MM.1S (cell line): Measurements from ENCODE around the gene HTRA1.

Source experiments
- DNase-seq: peaks from one replicate; pipeline ENCODE4 v3.0.0-alpha.2; 2015
- H2AFZ ChIP-seq: fragments of 300-600 bp; sonication (generic); 2 replicates; pipeline ENCODE4 v1.6.0; 2016; ENCODE audit warnings: antibody characterized with exemption, low read length
- H3F3A ChIP-seq: fragments of 300-600 bp; sonication (generic); 2 replicates; pipeline ENCODE4 v1.6.1; 2016; ENCODE audit warnings: mild to moderate bottlenecking, antibody characterized with exemption, low read length, moderate library complexity, mixed read lengths; ENCODE audit not compliant: insufficient read depth
- H3K27ac ChIP-seq: fragments of 300-600 bp; sonication (generic); 2 replicates; pipeline ENCODE4 v1.5.1; 2016; ENCODE audit warnings: mild to moderate bottlenecking, low read length
- H3K27me3 ChIP-seq: fragments of 300-600 bp; sonication (generic); replicated peaks from 2 replicates; pipeline ENCODE4 v1.6.0; 2016; ENCODE audit warnings: low read length; ENCODE audit not compliant: insufficient read depth
- H3K36me3 ChIP-seq: fragments of 300-600 bp; sonication (generic); replicated peaks from 2 replicates; pipeline ENCODE4 v1.6.1; 2016; ENCODE audit warnings: mild to moderate bottlenecking, low read length, mixed read lengths; ENCODE audit not compliant: insufficient read depth
- H3K4me1 ChIP-seq: fragments of 300-600 bp; sonication (generic); 2 replicates; pipeline ENCODE4 v1.6.1; 2016; ENCODE audit warnings: low read length, mixed read lengths
- H3K4me2 ChIP-seq: fragments of 300-600 bp; sonication (generic); 2 replicates; pipeline ENCODE4 v1.6.0; 2016; ENCODE audit warnings: low read depth, low read length
- H3K4me3 ChIP-seq: fragments of 300-600 bp; sonication (generic); 2 replicates; pipeline ENCODE4 v1.5.1; 2016; ENCODE audit warnings: low read length, mixed read lengths
- H3K79me2 ChIP-seq: fragments of 300-600 bp; sonication (generic); 2 replicates; pipeline ENCODE4 v1.6.1; 2016; ENCODE audit warnings: mixed run types, low read length, mixed read lengths
- H3K9ac ChIP-seq: fragments of 300-600 bp; sonication (generic); 2 replicates; pipeline ENCODE4 v1.6.1; 2016; ENCODE audit warnings: low read length, mixed read lengths
- H3K9me2 ChIP-seq: fragments of 300-600 bp; sonication (generic); replicated peaks from 2 replicates; pipeline ENCODE4 v1.6.1; 2016; ENCODE audit warnings: mild to moderate bottlenecking, low read length, mixed read lengths; ENCODE audit not compliant: insufficient read depth
- H3K9me3 ChIP-seq: fragments of 300-600 bp; sonication (generic); replicated peaks from 2 replicates; pipeline ENCODE4 v1.6.1; 2016; ENCODE audit warnings: mild to moderate bottlenecking, low read length, mixed read lengths; ENCODE audit not compliant: insufficient read depth
- H4K20me1 ChIP-seq: fragments of 300-600 bp; sonication (generic); 2 replicates; pipeline ENCODE4 v1.6.1; 2016; ENCODE audit warnings: mild to moderate bottlenecking, low read length, moderate library complexity, mixed read lengths; ENCODE audit not compliant: insufficient read depth
- CTCF ChIP-seq: fragments of 300-600 bp; sonication (generic); IDR thresholded peaks from 2 replicates; pipeline ENCODE4 v1.5.1; 2016; ENCODE audit warnings: antibody characterized with exemption, low read length, mixed read lengths
- EZH2 ChIP-seq: fragments of 300-600 bp; sonication (generic); optimal IDR thresholded peaks from 2 replicates; pipeline ENCODE3; 2017; ENCODE audit warnings: low read depth, mild to moderate bottlenecking, antibody characterized with exemption, low read length, mixed read lengths
- EZH2phosphoT487 ChIP-seq: fragments of 300-600 bp; sonication (generic); IDR thresholded peaks from 2 replicates; pipeline ENCODE4 v1.6.1; 2018; ENCODE audit warnings: antibody characterized with exemption, low read length

The HTRA1 gene

GRCh38 chr10:122421742-122422141, 39.6 kb upstream of the HTRA1 start:
- Histone ChIP-seq H3K4me1 (no peaks in the 10 kb centered on the region), H3K27me3 (no peaks in the 10 kb centered on the region), H2AFZ (no peak overlapping the region), H4K20me1 (no peaks in the 10 kb centered on the region), H3K36me3 (no peaks in the 10 kb centered on the region), H3K4me3 (no peak overlapping the region), H3K9me2 (no peaks in the 10 kb centered on the region), H3F3A (no peaks in the 10 kb centered on the region), H3K79me2 (no peaks in the 10 kb centered on the region), H3K4me2 (no peak overlapping the region), H3K27ac (no peak overlapping the region), H3K9ac (no peak overlapping the region), H3K9me3 (no peaks in the 10 kb centered on the region)
- DNase-seq: no peak
- TF ChIP-seq EZH2 (no peak), CTCF (no peak), EZH2phosphoT487 (no peak)

- H3K9me3 ChIP-seq: no peaks in the 10 kb centered on the region
- no peaks in the 10 kb centered on the region for H3K4me1 ChIP-seq
- H3K79me2 ChIP-seq: no peaks in the 10 kb centered on the region
- H3K4me2 ChIP-seq: no peak overlapping the region
- H3K27ac ChIP-seq: no peak overlapping the region
- H2AFZ ChIP-seq: no peak overlapping the region
- H3K36me3 ChIP-seq: no peaks in the 10 kb centered on the region
- H3K27me3 ChIP-seq: no peaks in the 10 kb centered on the region
- no peak for DNase-seq
- H3K9me2 ChIP-seq: no peaks in the 10 kb centered on the region
- H3K4me3 ChIP-seq: no peak overlapping the region
- no peaks in the 10 kb centered on the region for H4K20me1 ChIP-seq
- TF ChIP-seq EZH2 (no peak), EZH2phosphoT487 (no peak), CTCF (no peak)
- H3F3A ChIP-seq: no peaks in the 10 kb centered on the region
- H3K9ac ChIP-seq: no peak overlapping the region
Observed at GRCh38 chr10:122422266-122422989, 38.9 kb upstream of the HTRA1 start.

GRCh38 chr10:122424059-122424458, 37.3 kb upstream of the HTRA1 start:
- H3K27ac ChIP-seq: no peak overlapping the region
- no peak for DNase-seq
- no peaks in the 10 kb centered on the region for H3K36me3 ChIP-seq
- H3K4me1 ChIP-seq: no peaks in the 10 kb centered on the region
- no peak overlapping the region for H2AFZ ChIP-seq
- TF ChIP-seq CTCF (no peak), EZH2 (no peak), EZH2phosphoT487 (no peak)
- no peaks in the 10 kb centered on the region for H3K9me3 ChIP-seq
- no peaks in the 10 kb centered on the region for H3F3A ChIP-seq
- H3K4me2 ChIP-seq: no peak overlapping the region
- no peak overlapping the region for H3K4me3 ChIP-seq
- H3K9ac ChIP-seq: no peak overlapping the region
- H3K27me3 ChIP-seq: no peaks in the 10 kb centered on the region
- H3K79me2 ChIP-seq: no peaks in the 10 kb centered on the region
- H4K20me1 ChIP-seq: no peaks in the 10 kb centered on the region
- H3K9me2 ChIP-seq: no peaks in the 10 kb centered on the region
